DMS79 treated with DMSO at 0.1 percent for 48 hours (cell line): ENCODE results near the gene CBX7.

ENCODE experiments used
- DNase-seq: peaks from one replicate; lab custom pipeline; 2025; lab: John Stamatoyannopoulos, UW

The CBX7 gene

GRCh38 chr22:39123751-39124581, 28.5 kb downstream of the CBX7 start:
- DNase-seq = no peak

- no peak for DNase-seq
These were observed 29.6 kb downstream of the CBX7 start for GRCh38 chr22:39122772-39123470.

GRCh38 chr22:39120983-39121382, 31.5 kb downstream of the CBX7 start:
- DNase-seq = no peak

GRCh38 chr22:39117585-39118191, 34.8 kb downstream of the CBX7 start:
- no peak for DNase-seq

GRCh38 chr22:39115977-39116621, 36.4 kb downstream of the CBX7 start:
- no peak for DNase-seq

- no peak for DNase-seq
These were observed 36.9 kb downstream of the CBX7 start for GRCh38 chr22:39115570-39115969.

- no peak for DNase-seq
These were observed 38.4 kb downstream of the CBX7 start for GRCh38 chr22:39114112-39114511.

GRCh38 chr22:39110631-39111561, 41.6 kb downstream of the CBX7 start:
- DNase-seq = no peak

GRCh38 chr22:39109361-39109760, 43.1 kb downstream of the CBX7 start:
- DNase-seq = no peak

- DNase-seq = no peak
These were observed 44.0 kb downstream of the CBX7 start for GRCh38 chr22:39108487-39108886.

- no peak for DNase-seq
These were observed 46.2 kb downstream of the CBX7 start for GRCh38 chr22:39106326-39106725.

GRCh38 chr22:39103431-39103830, 49.0 kb downstream of the CBX7 start:
- no peak for DNase-seq

GRCh38 chr22:39101226-39101625, 51.3 kb downstream of the CBX7 start:
- DNase-seq = no peak

- DNase-seq = no peak
These were observed 53.9 kb downstream of the CBX7 start for GRCh38 chr22:39098576-39098975.

GRCh38 chr22:39098026-39098425, 54.5 kb downstream of the CBX7 start:
- peak; percentile 9 for DNase-seq

- peak; percentile 47 for DNase-seq
These were observed 55.1 kb downstream of the CBX7 start, which contains the start of gene APOBEC3H for GRCh38 chr22:39097098-39098020. TSS of gene APOBEC3H (plus strand) at chr22:39097244. CDS start at chr22:39100279, 3,035 bp downstream.

GRCh38 chr22:39095971-39096370, 56.5 kb downstream of the CBX7 start:
- no peak for DNase-seq

GRCh38 chr22:39094717-39095389, 57.6 kb downstream of the CBX7 start:
- DNase-seq = no peak

- DNase-seq = no peak
These were observed 60.2 kb downstream of the CBX7 start for GRCh38 chr22:39092111-39092862.
